B cell (primary cell): ENCODE measurements around the gene RCAN3. TPM values are rescaled to one million over a fixed set of nuclear protein-coding genes. Genes with fewer than 3 reads are reported as not detected.

Experiments
- ATAC-seq: fragments of 200-7000 bp; cut with Tn5 transposase; one replicate; pipeline ENCODE4 v1.10.0; 2021; ENCODE audit warnings: low read depth, mild to moderate bottlenecking, moderate number of reproducible peaks, moderate library complexity
- CTCF ChIA-PET: fragments of 350-600 bp; sonication (Branson Sonifier 250); formaldehyde crosslinking; loops from one replicate; lab custom pipeline; 2021; ENCODE audit warnings: antibody characterized with exemption, inconsistent platforms; lab: Charles Lee
- POLR2A ChIA-PET: fragments of 350-600 bp; sonication (Branson Sonifier 250); formaldehyde crosslinking; loops from one replicate; lab custom pipeline; 2021; ENCODE audit warnings: antibody characterized with exemption; lab: Charles Lee
- DNase-seq: peaks from one replicate; pipeline ENCODE4 v3.0.0; 2013
- H2AFZ ChIP-seq: 2 replicates; pipeline ENCODE4 v1.6.1; 2012; ENCODE audit warnings: mild to moderate bottlenecking, low read depth, low read length; ENCODE audit not compliant: insufficient read depth, poor library complexity, severe bottlenecking
- H3K27ac ChIP-seq, 2 donors: 1 replicate in 1 of 2; 2 replicates in 1 of 2; pipeline ENCODE4 v1.5.1; 2012 to 2013; ENCODE audit warnings: low read length in 2 of 2, mild to moderate bottlenecking in 2 of 2, moderate library complexity in 1 of 2
- H3K27me3 ChIP-seq, 4 experiments: fragments of 200-600 bp in 1 of 4; sonication (generic) in 1 of 4; replicated peaks in 1 of 4; 1 replicate in 2 of 4; 2 replicates in 2 of 4; pipeline versions ENCODE4 v1.6.1 to v1.7.0; 2013 to 2016; ENCODE audit warnings: low read length in 3 of 4, mild to moderate bottlenecking in 2 of 4, mixed read lengths in 1 of 4, moderate library complexity in 1 of 4; ENCODE audit not compliant: insufficient read depth in 4 of 4, control insufficient read depth in 3 of 4; ENCODE audit errors: control extremely low read depth in 1 of 4
- H3K36me3 ChIP-seq, 2 experiments: replicated peaks in 1 of 2; 1 replicate in 1 of 2; 2 replicates in 1 of 2; pipeline versions ENCODE4 v1.6.1 to v1.7.1; 2013; ENCODE audit warnings: low read length in 1 of 2; ENCODE audit not compliant: insufficient read depth in 2 of 2, control insufficient read depth in 1 of 2; ENCODE audit errors: control extremely low read depth in 1 of 2, extremely low read depth in 1 of 2
- H3K4me1 ChIP-seq, 2 donors: fragments of 200-600 bp in 1 of 2; sonication (generic) in 1 of 2; 1 replicate in 1 of 2; 2 replicates in 1 of 2; pipeline versions ENCODE4 v1.5.1 to v1.6.1; 2013 to 2017; ENCODE audit warnings: low read length in 2 of 2; ENCODE audit not compliant: control insufficient read depth in 2 of 2, insufficient read depth in 2 of 2
- H3K4me2 ChIP-seq: replicated peaks from 2 replicates; pipeline ENCODE3; 2012; ENCODE audit warnings: mild to moderate bottlenecking, low read depth, low read length; ENCODE audit not compliant: poor library complexity, severe bottlenecking
- H3K4me3 ChIP-seq, 5 experiments: fragments of 200-600 bp in 1 of 5; sonication (generic) in 1 of 5; 1 replicate in 3 of 5; 2 replicates in 2 of 5; pipeline versions ENCODE4 v1.5.1 to v1.7.0; 2011 to 2016; ENCODE audit warnings: low read length in 4 of 5, mild to moderate bottlenecking in 4 of 5, low read depth in 2 of 5, control low read depth in 1 of 5, moderate library complexity in 1 of 5; ENCODE audit not compliant: insufficient read depth in 1 of 5; ENCODE audit errors: control extremely low read depth in 1 of 5, extremely low read depth in 1 of 5
- H3K79me2 ChIP-seq: fragments of 200-600 bp; sonication (generic); one replicate; pipeline ENCODE4 v1.6.0; 2016; ENCODE audit warnings: low read length; ENCODE audit not compliant: control insufficient read depth, insufficient read depth
- H3K9ac ChIP-seq: fragments of 200-600 bp; sonication (generic); 2 replicates; pipeline ENCODE4 v1.6.1; 2017; ENCODE audit warnings: mild to moderate bottlenecking, low read length, moderate library complexity
- H3K9me3 ChIP-seq, 3 donors: one replicate each; pipeline versions ENCODE4 v1.6.1 to v1.7.1; 2013; ENCODE audit warnings: low read length in 2 of 3; ENCODE audit not compliant: control insufficient read depth in 2 of 3, insufficient read depth in 1 of 3; ENCODE audit errors: control extremely low read depth in 1 of 3
- H4K20me1 ChIP-seq: 2 replicates; pipeline ENCODE4 v1.6.0; 2012; ENCODE audit warnings: mild to moderate bottlenecking, low read length; ENCODE audit not compliant: insufficient read depth, control insufficient read depth, poor library complexity, severe bottlenecking
- H3K27ac Mint-ChIP-seq: one replicate; pipeline ENCODE4 v1.8.0; 2021; ENCODE audit warnings: mixed read lengths
- H3K27me3 Mint-ChIP-seq: one replicate; pipeline ENCODE4 v1.8.0; 2021; ENCODE audit warnings: mixed read lengths
- H3K4me1 Mint-ChIP-seq: one replicate; pipeline ENCODE4 v1.8.0; 2021; ENCODE audit warnings: mixed read lengths
- H3K4me3 Mint-ChIP-seq: one replicate; pipeline ENCODE4 v1.8.0; 2021; ENCODE audit warnings: mixed read lengths
- H3K9me3 Mint-ChIP-seq: one replicate; pipeline ENCODE4 v1.8.0; 2022; ENCODE audit warnings: mixed read lengths; ENCODE audit not compliant: insufficient read depth
- EZH2 ChIP-seq: IDR thresholded peaks from 2 replicates; pipeline ENCODE4 v1.6.1; 2012; ENCODE audit warnings: borderline replicate concordance, low read depth, mild to moderate bottlenecking, moderate library complexity, low read length; ENCODE audit not compliant: insufficient read depth, poor library complexity, severe bottlenecking
- WGBS: methylation state at CpG from one replicate; pipeline ENCODE4 v1.1.5; 2013; ENCODE audit warnings: missing lambda C conversion rate; ENCODE audit not compliant: insufficient coverage; 5-methylcytosine and 5-hydroxymethylcytosine counted together
- intact Hi-C: fragments of 100-400 bp; cut with micrococcal nuclease; formaldehyde crosslinking; loops from one replicate; pipeline ENCODE4 v1.10.0; 2022
- polyA plus RNA-seq: library from polyadenylated mRNA; depleted of rRNA; stranded (reverse); fragments of >200 nt; gene quantifications from 2 replicates; pipeline ENCODE4 v1.2.3, GENCODE V29; 2012
- total RNA-seq, 2 donors: library from RNA; stranded (reverse); fragments of 120-200 nt in 1 of 2; gene quantifications; 1 replicate in 1 of 2; 2 replicates in 1 of 2; pipeline versions ENCODE4 v1.2.3 to v1.2.4, GENCODE V29; 2013 to 2022
- TF ChIP-seq, protein P1 (sequence below): fragments of 200-600 bp; IDR thresholded peaks from one replicate; pipeline ENCODE4 v1.8.0; 2022; ENCODE audit warnings: antibody characterized with exemption, mild to moderate bottlenecking

RCAN3 gene
- total and polyA plus RNA-seq, 2 donors (not counting 1 experiment from before 2014, with no cell fraction given), result 19.3 to 37.3 TPM

GRCh38 chr1:24501371-24502064, 1.1 kb upstream of the RCAN3 start:
- H3K4me3 Mint-ChIP-seq, result peak overlapping the region; percentile 83
- CTCF ChIA-PET, result interaction anchor here (0.6 to 5.3 kb wide), 16 partner anchors 8 to 1493 kb away, joined by 3 to 32 read pairs (median 4); partner anchors contain the start of genes NIPAL3 and STPG1
- H3K27ac Mint-ChIP-seq, result peak overlapping the region; percentile 87
- Histone ChIP-seq H3K36me3 (no peaks in the 10 kb centered on the region), H3K27ac (peak overlapping the region; percentile 93 to 94), H3K4me1 (peaks cover 35 to 36% of the 10 kb centered on the region in 2 donors), H2AFZ (peak overlapping the region; percentile 81), H3K79me2 (peaks cover 34% of the 10 kb centered on the region), H3K9ac (peak overlapping the region; percentile 82), H3K27me3 (no peaks in the 10 kb centered on the region), H3K9me3 (peaks cover 0 to under 1% (median 0%) of the 10 kb centered on the region in 3 donors), H3K4me2 (peak overlapping the region; percentile 85), H3K4me3 (peak overlapping the region in 4 of 5 experiments; percentile 64 to 92 (median 87)), H4K20me1 (no peaks in the 10 kb centered on the region)
- H3K4me1 Mint-ChIP-seq, result peaks cover 44% of the 10 kb centered on the region
- H3K27me3 Mint-ChIP-seq, result no peaks in the 10 kb centered on the region
- DNase-seq (peak; percentile 72), ATAC-seq (peak; percentile 15)
- POLR2A ChIA-PET, result interaction anchor here (0.6 to 1.5 kb wide), 11 partner anchors 10 to 908 kb away, joined by 3 to 9 read pairs (median 3); no protein-coding TSS in a partner anchor
- no peaks in the 10 kb centered on the region for H3K9me3 Mint-ChIP-seq
- intact Hi-C loops, result loop anchor here (1.0 to 2.0 kb wide), 7 partner anchors 21 to 543 kb away; partner anchors contain the start of genes NIPAL3, PNRC2 and SRRM1
- TF ChIP-seq, protein P1, sequence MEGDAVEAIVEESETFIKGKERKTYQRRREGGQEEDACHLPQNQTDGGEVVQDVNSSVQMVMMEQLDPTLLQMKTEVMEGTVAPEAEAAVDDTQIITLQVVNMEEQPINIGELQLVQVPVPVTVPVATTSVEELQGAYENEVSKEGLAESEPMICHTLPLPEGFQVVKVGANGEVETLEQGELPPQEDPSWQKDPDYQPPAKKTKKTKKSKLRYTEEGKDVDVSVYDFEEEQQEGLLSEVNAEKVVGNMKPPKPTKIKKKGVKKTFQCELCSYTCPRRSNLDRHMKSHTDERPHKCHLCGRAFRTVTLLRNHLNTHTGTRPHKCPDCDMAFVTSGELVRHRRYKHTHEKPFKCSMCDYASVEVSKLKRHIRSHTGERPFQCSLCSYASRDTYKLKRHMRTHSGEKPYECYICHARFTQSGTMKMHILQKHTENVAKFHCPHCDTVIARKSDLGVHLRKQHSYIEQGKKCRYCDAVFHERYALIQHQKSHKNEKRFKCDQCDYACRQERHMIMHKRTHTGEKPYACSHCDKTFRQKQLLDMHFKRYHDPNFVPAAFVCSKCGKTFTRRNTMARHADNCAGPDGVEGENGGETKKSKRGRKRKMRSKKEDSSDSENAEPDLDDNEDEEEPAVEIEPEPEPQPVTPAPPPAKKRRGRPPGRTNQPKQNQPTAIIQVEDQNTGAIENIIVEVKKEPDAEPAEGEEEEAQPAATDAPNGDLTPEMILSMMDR, result no peak
- TF ChIP-seq EZH2, result no peak
- WGBS, result 50% methylated on average over 12 of the region's 16 CpGs
